HepG2 (cell line): Measurements from ENCODE around the gene CGREF1. TPM values are rescaled to one million over a fixed set of nuclear protein-coding genes. Genes with fewer than 3 reads are reported as not detected.

Experiments used
- DMAP1 ChIP-seq: IDR thresholded peaks from 2 replicates; pipeline ENCODE4 v1.6.1; 2016
- EED ChIP-seq: sonication (generic); formaldehyde crosslinking; IDR thresholded peaks from 2 replicates; pipeline ENCODE4 v1.5.0; 2020; ENCODE audit warnings: mild to moderate bottlenecking, missing genetic modification reagents
- HCFC1 ChIP-seq: fragments of 150-350 bp; IDR thresholded peaks from 2 replicates; pipeline ENCODE4 v1.6.1; 2014; ENCODE audit warnings: low read depth, low read length
- HES4 ChIP-seq: sonication (generic); formaldehyde crosslinking; IDR thresholded peaks from 2 replicates; pipeline ENCODE4 v1.9.0; 2021; ENCODE audit warnings: mild to moderate bottlenecking, missing genetic modification reagents, borderline replicate concordance
- HIVEP1 ChIP-seq: sonication (generic); formaldehyde crosslinking; IDR thresholded peaks from 2 replicates; pipeline ENCODE4 v1.4.0; 2020; ENCODE audit warnings: mild to moderate bottlenecking, missing genetic modification reagents
- IRF2 ChIP-seq: IDR thresholded peaks from 2 replicates; pipeline ENCODE4 v1.6.1; 2018; ENCODE audit warnings: missing genetic modification reagents, missing compliant biosample characterization
- KLF15 ChIP-seq: sonication (generic); formaldehyde crosslinking; IDR thresholded peaks from 2 replicates; pipeline ENCODE4 v1.8.1; 2023; ENCODE audit warnings: borderline replicate concordance, mild to moderate bottlenecking, inconsistent platforms, missing genetic modification reagents, mixed read lengths
- MTF1 ChIP-seq: sonication (generic); formaldehyde crosslinking; IDR thresholded peaks from 2 replicates; pipeline ENCODE4 v1.5.0; 2020; ENCODE audit warnings: missing genetic modification reagents
- MXD3 ChIP-seq: IDR thresholded peaks from 2 replicates; pipeline ENCODE4 v1.6.1; 2016; ENCODE audit warnings: mild to moderate bottlenecking, missing biosample characterization, missing genetic modification reagents
- NR0B2 ChIP-seq: sonication (generic); formaldehyde crosslinking; IDR thresholded peaks from 2 replicates; pipeline ENCODE4 v1.4.0; 2020; ENCODE audit warnings: mild to moderate bottlenecking, missing genetic modification reagents
- SP4 ChIP-seq: sonication (generic); formaldehyde crosslinking; IDR thresholded peaks from 2 replicates; pipeline ENCODE4 v1.8.1; 2023; ENCODE audit warnings: mild to moderate bottlenecking, missing genetic modification reagents
- TRIM22 ChIP-seq: fragments of 450-650 bp; IDR thresholded peaks from 2 replicates; pipeline ENCODE4 v1.6.1; 2017
- ZBTB8A ChIP-seq: sonication (generic); formaldehyde crosslinking; IDR thresholded peaks from 2 replicates; pipeline ENCODE4 v1.4.0; 2020; ENCODE audit warnings: mild to moderate bottlenecking, low read depth, missing genetic modification reagents, borderline replicate concordance
- ZGPAT ChIP-seq: IDR thresholded peaks from 2 replicates; pipeline ENCODE4 v1.6.1; 2016; ENCODE audit warnings: mild to moderate bottlenecking
- ZKSCAN1 ChIP-seq: fragments of 150-350 bp; IDR thresholded peaks from 2 replicates; pipeline ENCODE4 v1.6.1; 2014; ENCODE audit warnings: low read length
- ZMYM3 ChIP-seq: sonication (generic); formaldehyde crosslinking; IDR thresholded peaks from 2 replicates; pipeline ENCODE4 v1.5.1; 2020; ENCODE audit warnings: mild to moderate bottlenecking, missing genetic modification reagents
- ZNF446 ChIP-seq: sonication (generic); formaldehyde crosslinking; IDR thresholded peaks from 2 replicates; pipeline ENCODE4 v1.5.0; 2020; ENCODE audit warnings: mild to moderate bottlenecking, missing genetic modification reagents
- ZNF687 ChIP-seq: sonication (generic); formaldehyde crosslinking; IDR thresholded peaks from 2 replicates; pipeline ENCODE4 v1.5.1; 2020; ENCODE audit warnings: mild to moderate bottlenecking, missing genetic modification reagents, moderate library complexity
- ZSCAN31 ChIP-seq: sonication (generic); formaldehyde crosslinking; IDR thresholded peaks from 2 replicates; pipeline ENCODE4 v1.5.0; 2020; ENCODE audit warnings: low read depth, mild to moderate bottlenecking, missing genetic modification reagents
- polyA plus RNA-seq, 8 experiments: library from polyadenylated mRNA; depleted of rRNA in 3 of 8; stranded (reverse) in 7 of 8; unstranded in 1 of 8; fragments of >200 nt; fragmentation: Illumina TruSeq in 4 of 8; extraction: Trizol in 4 of 8; gene quantifications; 2 replicates each; pipeline versions ENCODE4 v1.2.1 to v1.2.3, GENCODE V29; 2011 to 2016; ENCODE audit warnings: low read depth in 4 of 8, missing spikeins in 1 of 8, mixed read lengths in 1 of 8; ENCODE audit not compliant: insufficient read depth in 1 of 8
- total RNA-seq, 5 experiments: library from RNA; depleted of rRNA; stranded (reverse); fragments of >200 nt; fragmentation: Illumina TruSeq; extraction: Trizol; gene quantifications; 2 replicates each; pipeline ENCODE4 v1.2.3, GENCODE V29; 2016; ENCODE audit warnings: low read depth in 1 of 5

The CGREF1 gene
- total and polyA plus RNA-seq, 2 of the 13 experiments (the other 11 are each of a cell fraction or from before 2014, with no cell fraction given) = 13.9 to 23.4 TPM

- peak; percentile 99 for TF ChIP-seq ZNF687 (CRISPR knock-in tag)
- peak; percentile 68; the same call in 1 of the 2 replicates for TF ChIP-seq EED (CRISPR knock-in tag)
- peak; percentile 96 for TF ChIP-seq HES4 (CRISPR knock-in tag)
- TF ChIP-seq IRF2 (CRISPR knock-in tag) = peak; percentile 77
- peak; percentile 98 for TF ChIP-seq MXD3 (CRISPR knock-in tag)
- no peak for TF ChIP-seq TRIM22
- peak; percentile 74; the same call in 1 of the 2 replicates for TF ChIP-seq DMAP1 (CRISPR knock-in tag)
- TF ChIP-seq ZKSCAN1 = no peak; the same call in 1 of the 2 replicates
- peak; percentile 43; the same call in 1 of the 2 replicates for TF ChIP-seq NR0B2
- TF ChIP-seq ZSCAN31 (CRISPR knock-in tag) = peak; percentile 99
- TF ChIP-seq ZGPAT (CRISPR knock-in tag) = peak; percentile 96
- peak; percentile 82; the same call in 1 of the 2 replicates for TF ChIP-seq KLF15 (CRISPR knock-in tag)
- peak; percentile 85 for TF ChIP-seq MTF1 (CRISPR knock-in tag)
- peak; percentile 91 for TF ChIP-seq ZNF446 (CRISPR knock-in tag)
- TF ChIP-seq HIVEP1 (CRISPR knock-in tag) = peak; percentile 86
- TF ChIP-seq ZMYM3 (CRISPR knock-in tag) = no peak; the same call in 1 of the 2 replicates
- peak; percentile 61; the same call in 1 of the 2 replicates for TF ChIP-seq SP4
- TF ChIP-seq HCFC1 = peak; percentile 43; the same call in 1 of the 2 replicates
- TF ChIP-seq ZBTB8A (CRISPR knock-in tag) = peak; percentile 85
Observed at GRCh38 chr2:27050996-27051901, 67.7 kb downstream of the CGREF1 start, which contains the start of gene AGBL5 (continued).
